Measurements from ENCODE around the gene GLCCI1. TPM values are rescaled to one million over a fixed set of nuclear protein-coding genes. Genes with fewer than 3 reads are reported as not detected.

The GLCCI1 gene
- total and polyA plus RNA-seq, 10 of the 15 experiments (the other 5 are each of a cell fraction or from before 2014, with no cell fraction given): 12.6 to 92.0 (median 27.6) TPM

DNA sequence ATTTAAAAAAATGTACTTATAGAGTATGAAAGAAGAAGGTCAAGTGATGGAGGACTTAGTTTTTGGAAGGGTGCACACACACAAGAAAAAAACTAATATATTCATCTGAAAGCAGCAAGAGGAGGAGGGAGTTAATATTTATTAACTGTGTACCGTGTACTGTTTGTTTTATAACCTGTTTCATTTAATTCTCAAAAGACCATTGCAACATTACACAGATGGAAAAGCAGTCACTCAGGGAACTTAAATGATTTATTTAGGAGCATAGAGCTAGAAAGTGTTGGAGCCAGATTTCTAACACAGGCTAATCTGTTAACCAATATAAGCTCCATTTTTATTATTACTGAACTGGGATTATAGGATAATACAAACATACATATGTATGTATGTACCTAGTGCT, 36.7 kb downstream of the GLCCI1 start:
- H3K27ac ChIP-seq (ENCODE audit: control insufficient read depth, insufficient read depth): no peak overlapping the region
- H3K36me3 ChIP-seq (ENCODE audit: control insufficient read depth in 2 of 2, insufficient read depth in 2 of 2, low read length in 1 of 2): peaks cover 7 to 19% of the 10 kb centered on the region in 2 experiments
- no peaks in the 10 kb centered on the region for H3K4me1 ChIP-seq (ENCODE audit: control insufficient read depth, insufficient read depth, low read length)
- intact Hi-C loops (cut with micrococcal nuclease; ENCODE audit: unreplicated experiment): no loop called here
- ChIA-PET POLR2A (interaction anchor here (0.5 kb wide), 1 partner anchor 66 kb away, joined by 3 read pairs; no protein-coding TSS in a partner anchor), SMC1A (ENCODE audit: uncharacterized antibody, unreplicated experiment) (interaction anchor here (1.0 to 1.6 kb wide), 5 partner anchors 9 to 22 kb away, joined by 3 to 4 read pairs (median 3); no protein-coding TSS in a partner anchor), CTCF (no interaction called here), RAD21 (ENCODE audit: unreplicated experiment) (interaction anchor here (1.1 kb wide), 1 partner anchor 14 kb away, joined by 3 read pairs; no protein-coding TSS in a partner anchor)
- BruUV-seq (replicated peaks): no TSS peak
- TF ChIP-seq EED (IDR thresholded peaks at IDR 0.05; ENCODE audit: low read depth) (no peak), SUPT20H (IDR thresholded peaks at IDR 0.05; ENCODE audit: borderline replicate concordance, control insufficient read depth, low read depth, low read length) (no peak)
- TF ChIP-seq, protein P1, sequence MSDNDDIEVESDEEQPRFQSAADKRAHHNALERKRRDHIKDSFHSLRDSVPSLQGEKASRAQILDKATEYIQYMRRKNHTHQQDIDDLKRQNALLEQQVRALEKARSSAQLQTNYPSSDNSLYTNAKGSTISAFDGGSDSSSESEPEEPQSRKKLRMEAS (IDR thresholded peaks at IDR 0.05; ENCODE audit: low read depth, low read length): no peak
- DNase-seq (ENCODE audit: low read depth, low spot score) (no peak), ATAC-seq (no peak), FAIRE-seq (no peak)
- in situ Hi-C loops (cut with MboI): no loop called here
- no peak overlapping the region for H3K9ac ChIP-seq (ENCODE audit: control insufficient read depth, insufficient read depth, low read length)
- H3K9me3 ChIP-seq (replicated peaks; ENCODE audit: control insufficient read depth, insufficient read depth, low read length): peaks cover 2% of the 10 kb centered on the region; the same call in 2 of the 3 replicates
- H4K20me1 ChIP-seq (ENCODE audit: control insufficient read depth, insufficient read depth): no peaks in the 10 kb centered on the region
- H3K4me3 ChIP-seq: no peak overlapping the region
- H3K79me2 ChIP-seq (ENCODE audit: control insufficient read depth, insufficient read depth, low read length): peaks cover 24% of the 10 kb centered on the region
- H2AFZ ChIP-seq (ENCODE audit: control insufficient read depth, low read depth, low read length): no peak overlapping the region
- H3K4me2 ChIP-seq (ENCODE audit: control insufficient read depth, insufficient read depth): no peak overlapping the region
- 100% methylated on average over 1 of the region's 1 CpG for WGBS (ENCODE audit: insufficient coverage, insufficient replicate concordance, low lambda C conversion rate, missing lambda C conversion rate)
- no peaks in the 10 kb centered on the region for H3K27me3 ChIP-seq (replicated peaks in 1 of 2; ENCODE audit: control insufficient read depth in 2 of 2, insufficient read depth in 2 of 2, low read length in 1 of 2)

DNA sequence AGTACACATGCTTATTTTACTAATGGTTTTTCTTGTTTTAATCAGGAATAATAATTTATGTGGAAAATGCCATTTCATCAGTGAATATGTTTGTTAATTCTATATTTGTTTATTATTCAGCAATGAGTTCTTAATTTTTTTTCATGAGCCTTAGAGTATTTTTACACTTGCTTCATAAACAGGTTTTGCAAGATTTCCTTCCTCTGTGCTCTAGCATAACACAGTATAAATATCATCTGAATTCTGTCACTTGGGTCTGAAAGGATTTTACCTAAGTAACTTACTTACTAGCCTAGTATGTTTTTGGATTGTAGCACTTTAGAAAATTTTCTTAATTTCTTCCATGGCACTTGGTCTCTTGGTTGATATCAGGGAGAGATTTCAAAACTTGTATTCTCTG, 45.8 kb downstream of the GLCCI1 start:
- Histone ChIP-seq H3K79me2 (ENCODE audit: control insufficient read depth, insufficient read depth, low read length) (peaks cover 16% of the 10 kb centered on the region), H3K4me1 (ENCODE audit: control insufficient read depth, insufficient read depth, low read length) (no peaks in the 10 kb centered on the region), H3K27ac (ENCODE audit: control insufficient read depth, insufficient read depth) (no peak overlapping the region), H2AFZ (ENCODE audit: control insufficient read depth, low read depth, low read length) (no peak overlapping the region), H4K20me1 (ENCODE audit: control insufficient read depth, insufficient read depth) (no peaks in the 10 kb centered on the region), H3K9me3 (replicated peaks; ENCODE audit: control insufficient read depth, insufficient read depth, low read length) (no peaks in the 10 kb centered on the region; the same call in 1 of the 3 replicates), H3K36me3 (ENCODE audit: control insufficient read depth in 2 of 2, insufficient read depth in 2 of 2, low read length in 1 of 2) (peaks cover 0 to 26% of the 10 kb centered on the region in 2 experiments; a peak in 3 of 4 replicates), H3K9ac (ENCODE audit: control insufficient read depth, insufficient read depth, low read length) (no peak overlapping the region), H3K4me2 (ENCODE audit: control insufficient read depth, insufficient read depth) (no peak overlapping the region), H3K27me3 (replicated peaks in 1 of 2; ENCODE audit: control insufficient read depth in 2 of 2, insufficient read depth in 2 of 2, low read length in 1 of 2) (no peaks in the 10 kb centered on the region), H3K4me3 (no peak overlapping the region)
- BruUV-seq (replicated peaks): no TSS peak
- ATAC-seq (no peak), DNase-seq (ENCODE audit: low read depth, low spot score) (no peak), FAIRE-seq (no peak)
- TF ChIP-seq POLR2A (IDR thresholded peaks at IDR 0.05; ENCODE audit: low read depth, low read length) (no peak), STAT1 (conservative IDR thresholded peaks at IDR 0.05) (no peak), CHD2 (IDR thresholded peaks at IDR 0.05; ENCODE audit: borderline replicate concordance, low read depth, low read length) (no peak), SREBF2 (IDR thresholded peaks at IDR 0.05; ENCODE audit: low read length) (no peak), ZNF24 (IDR thresholded peaks at IDR 0.05) (no peak), CHD1 (IDR thresholded peaks at IDR 0.05; ENCODE audit: low read depth, low read length) (no peak), GATAD2B (conservative IDR thresholded peaks at IDR 0.05; ENCODE audit: low read depth) (no peak), RBBP5 (conservative IDR thresholded peaks at IDR 0.05) (no peak)
- ChIA-PET RAD21 (ENCODE audit: unreplicated experiment) (no interaction called here), POLR2A (interaction anchor here (0.7 kb wide), 1 partner anchor 31 kb away, joined by 3 read pairs; no protein-coding TSS in a partner anchor), SMC1A (ENCODE audit: uncharacterized antibody, unreplicated experiment) (no interaction called here), CTCF (no interaction called here)
- intact Hi-C loops (cut with micrococcal nuclease; ENCODE audit: unreplicated experiment): no loop called here
- in situ Hi-C loops (cut with MboI): no loop called here
